Stimulated activated CD8-positive, alpha-beta memory T cell treated with anti-CD3 and anti-CD28 coated beads, Interleukin-4, amount 100 ng/mL, for 4 hours (primary cell): ENCODE results near the gene SPTLC1.

Experiments used
- DNase-seq, 2 donors: peaks; one replicate each; pipeline ENCODE4 v3.0.0-alpha.2; 2020; ENCODE audit warnings: low read depth in 2 of 2, low spot score in 1 of 2

Gene SPTLC1

DNA sequence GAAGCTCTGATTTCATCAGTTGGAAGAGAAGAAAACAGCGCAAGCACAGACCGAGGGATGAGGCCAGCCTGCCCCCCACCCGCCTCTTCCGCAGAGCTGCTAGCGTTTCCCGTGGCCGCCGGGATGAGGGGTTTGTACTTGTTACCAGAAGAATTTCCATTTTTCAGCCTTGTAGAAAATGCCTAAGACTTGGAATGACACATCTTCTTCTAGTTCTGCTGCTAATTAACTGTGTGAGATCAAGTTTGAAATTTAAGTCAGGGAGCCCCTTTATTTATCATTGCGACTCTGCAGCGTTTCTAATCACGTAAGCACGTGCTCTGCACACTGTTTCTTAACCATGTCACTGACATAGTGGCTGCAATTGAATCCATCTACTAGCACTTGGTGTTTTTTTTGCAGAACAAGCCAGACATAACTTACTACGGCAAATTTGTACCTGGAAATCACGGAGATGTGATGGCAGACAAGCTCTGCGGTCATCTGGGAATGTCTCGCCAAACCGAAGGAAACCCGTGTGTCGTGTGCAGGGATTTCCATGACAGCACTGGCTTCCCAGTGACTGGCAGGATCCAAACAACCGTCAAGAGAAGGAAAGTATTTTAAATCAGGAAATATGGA, 123.4 kb downstream of the SPTLC1 start:
- DNase-seq: no peak

DNA sequence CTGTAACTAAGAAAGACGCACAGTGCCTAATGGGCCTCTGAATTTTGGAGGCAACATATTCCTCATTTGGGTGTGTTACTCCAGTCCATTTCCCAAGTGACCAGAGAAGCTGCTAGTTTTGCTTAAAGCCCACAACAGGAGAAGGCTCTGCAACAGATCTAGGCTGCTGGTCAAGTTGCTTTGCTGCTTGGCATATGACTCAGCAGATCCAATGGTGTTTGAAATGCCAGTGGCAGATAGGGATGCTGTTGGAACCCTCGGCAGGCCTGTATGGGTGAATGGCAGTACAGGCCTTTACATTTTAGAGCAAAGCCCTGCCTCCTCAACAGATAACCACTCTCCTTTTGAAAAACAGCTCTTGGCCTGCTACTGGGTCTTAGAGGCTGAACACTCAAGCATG, 129.0 kb downstream of the SPTLC1 start:
- no peak for DNase-seq

- DNase-seq: no peak
Measured at GRCh38 chr9:91985692-91986091, 129.5 kb downstream of the SPTLC1 start.
